ENCODE data around the gene DYNC1H1. TPM values are rescaled to one million over a fixed set of nuclear protein-coding genes. Genes with fewer than 3 reads are reported as not detected.

DYNC1H1 gene
- total and polyA plus RNA-seq, 2 experiments from 2014 or later = 179 to 635 TPM

DNA sequence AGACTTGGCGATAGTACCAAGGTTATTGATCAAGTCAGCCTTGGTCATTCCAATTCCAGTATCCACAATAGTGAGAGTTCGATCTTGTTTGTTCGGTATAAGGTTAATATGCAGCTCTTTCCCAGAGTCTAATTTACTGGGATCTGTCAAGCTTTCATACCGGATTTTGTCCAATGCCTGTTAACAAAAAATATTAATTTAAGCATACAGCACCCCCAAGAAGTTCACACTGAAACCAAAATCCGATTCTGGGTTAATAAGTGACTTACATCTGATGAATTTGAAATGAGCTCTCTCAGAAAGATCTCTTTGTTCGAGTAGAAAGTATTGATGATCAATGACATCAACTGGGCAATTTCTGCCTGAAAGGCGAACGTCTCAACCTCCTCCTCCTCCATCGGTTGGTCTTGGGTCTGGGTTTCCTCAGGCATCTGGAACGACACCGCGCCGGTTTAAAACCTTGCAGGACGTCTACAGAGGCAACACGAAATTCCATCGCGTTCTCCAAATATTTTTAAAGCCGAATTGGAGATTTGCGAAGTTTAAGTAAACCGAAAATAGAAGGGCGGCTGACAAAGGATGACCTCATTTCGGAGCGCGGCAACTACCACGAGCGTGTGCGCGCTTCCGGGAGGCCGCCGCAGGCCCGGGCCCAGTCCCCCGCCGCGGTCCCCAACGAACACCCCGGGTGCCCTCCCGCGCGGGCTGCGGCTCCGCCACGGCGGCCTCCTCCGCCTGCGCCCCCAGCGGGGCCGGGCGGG lies 121.8 kb downstream of the DYNC1H1 start (continued):
- TF ChIP-seq, protein P1, sequence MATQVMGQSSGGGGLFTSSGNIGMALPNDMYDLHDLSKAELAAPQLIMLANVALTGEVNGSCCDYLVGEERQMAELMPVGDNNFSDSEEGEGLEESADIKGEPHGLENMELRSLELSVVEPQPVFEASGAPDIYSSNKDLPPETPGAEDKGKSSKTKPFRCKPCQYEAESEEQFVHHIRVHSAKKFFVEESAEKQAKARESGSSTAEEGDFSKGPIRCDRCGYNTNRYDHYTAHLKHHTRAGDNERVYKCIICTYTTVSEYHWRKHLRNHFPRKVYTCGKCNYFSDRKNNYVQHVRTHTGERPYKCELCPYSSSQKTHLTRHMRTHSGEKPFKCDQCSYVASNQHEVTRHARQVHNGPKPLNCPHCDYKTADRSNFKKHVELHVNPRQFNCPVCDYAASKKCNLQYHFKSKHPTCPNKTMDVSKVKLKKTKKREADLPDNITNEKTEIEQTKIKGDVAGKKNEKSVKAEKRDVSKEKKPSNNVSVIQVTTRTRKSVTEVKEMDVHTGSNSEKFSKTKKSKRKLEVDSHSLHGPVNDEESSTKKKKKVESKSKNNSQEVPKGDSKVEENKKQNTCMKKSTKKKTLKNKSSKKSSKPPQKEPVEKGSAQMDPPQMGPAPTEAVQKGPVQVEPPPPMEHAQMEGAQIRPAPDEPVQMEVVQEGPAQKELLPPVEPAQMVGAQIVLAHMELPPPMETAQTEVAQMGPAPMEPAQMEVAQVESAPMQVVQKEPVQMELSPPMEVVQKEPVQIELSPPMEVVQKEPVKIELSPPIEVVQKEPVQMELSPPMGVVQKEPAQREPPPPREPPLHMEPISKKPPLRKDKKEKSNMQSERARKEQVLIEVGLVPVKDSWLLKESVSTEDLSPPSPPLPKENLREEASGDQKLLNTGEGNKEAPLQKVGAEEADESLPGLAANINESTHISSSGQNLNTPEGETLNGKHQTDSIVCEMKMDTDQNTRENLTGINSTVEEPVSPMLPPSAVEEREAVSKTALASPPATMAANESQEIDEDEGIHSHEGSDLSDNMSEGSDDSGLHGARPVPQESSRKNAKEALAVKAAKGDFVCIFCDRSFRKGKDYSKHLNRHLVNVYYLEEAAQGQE (IDR thresholded peaks at IDR 0.05; ENCODE audit: unreplicated experiment) = no peak
- no peak for TF ChIP-seq POLR2AphosphoS5 (IDR thresholded peaks at IDR 0.05; ENCODE audit: low read depth)

DNA sequence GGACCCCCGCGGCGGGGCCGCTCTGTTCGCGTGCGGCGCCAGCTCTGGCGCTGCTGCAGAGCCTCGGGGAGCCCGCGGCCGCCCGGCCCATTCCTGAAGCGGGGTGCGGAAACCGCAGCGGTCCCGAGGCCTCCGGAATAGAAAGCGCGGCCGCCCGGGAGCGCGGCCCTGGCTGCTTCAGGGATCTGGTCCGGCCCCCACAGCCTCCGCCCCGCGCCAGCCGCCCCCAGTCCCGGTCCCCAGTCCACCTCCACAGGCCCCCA lies 122.3 kb downstream of the DYNC1H1 start:
- Mint-ChIP-seq H3K4me3 (peak overlapping the region; percentile 78), H3K9me3 (peaks cover 4% of the 10 kb centered on the region; the same call in 2 of the 3 replicates), H3K36me3 (ENCODE audit: low read depth) (peaks cover 57% of the 10 kb centered on the region), H3K27ac (peak overlapping the region; percentile 86), H3K4me1 (peaks cover 49% of the 10 kb centered on the region), H3K27me3 (ENCODE audit: insufficient read depth, low read depth, poor library complexity) (peaks cover 21% of the 10 kb centered on the region)
- peaks cover 40% of the 10 kb centered on the region for H3K36me3 ChIP-seq (ENCODE audit: insufficient read depth)
- H3K4me3 ChIP-seq = peak overlapping the region; percentile 83
- DNase-seq (ENCODE audit: low spot score) (no peak), ATAC-seq (peak; percentile 7)
- H3K27me3 ChIP-seq (ENCODE audit: insufficient read depth) = no peaks in the 10 kb centered on the region
- peaks cover 46% of the 10 kb centered on the region for H3K4me1 ChIP-seq (ENCODE audit: insufficient read depth)
- H2AFZ ChIP-seq = no peak overlapping the region
- no peak overlapping the region for H3K27ac ChIP-seq (ENCODE audit: low read depth)
- H3F3A ChIP-seq (replicated peaks; ENCODE audit: low read depth) = peaks cover 57% of the 10 kb centered on the region
- no peaks in the 10 kb centered on the region for H3K9me2 ChIP-seq (ENCODE audit: insufficient read depth)
- H3K4me2 ChIP-seq = peak overlapping the region; percentile 84
- peaks cover 44% of the 10 kb centered on the region for H4K20me1 ChIP-seq (replicated peaks; ENCODE audit: insufficient read depth)
- TF ChIP-seq POLR2AphosphoS5 (IDR thresholded peaks at IDR 0.05; ENCODE audit: low read depth) (no peak), ZNF331 (CRISPR knock-in tag; IDR thresholded peaks at IDR 0.05; ENCODE audit: low read depth) (no peak), EZH2phosphoT487 (IDR thresholded peaks at IDR 0.05; ENCODE audit: unreplicated experiment) (no peak), JUNB (IDR thresholded peaks at IDR 0.05; ENCODE audit: unreplicated experiment) (no peak), EZH2 (IDR thresholded peaks at IDR 0.05; ENCODE audit: low read depth, unreplicated experiment) (no peak), NANOG (IDR thresholded peaks at IDR 0.05; ENCODE audit: borderline replicate concordance) (no peak), ZNF114 (CRISPR knock-in tag; IDR thresholded peaks at IDR 0.05) (no peak)
- TF ChIP-seq, protein P2, sequence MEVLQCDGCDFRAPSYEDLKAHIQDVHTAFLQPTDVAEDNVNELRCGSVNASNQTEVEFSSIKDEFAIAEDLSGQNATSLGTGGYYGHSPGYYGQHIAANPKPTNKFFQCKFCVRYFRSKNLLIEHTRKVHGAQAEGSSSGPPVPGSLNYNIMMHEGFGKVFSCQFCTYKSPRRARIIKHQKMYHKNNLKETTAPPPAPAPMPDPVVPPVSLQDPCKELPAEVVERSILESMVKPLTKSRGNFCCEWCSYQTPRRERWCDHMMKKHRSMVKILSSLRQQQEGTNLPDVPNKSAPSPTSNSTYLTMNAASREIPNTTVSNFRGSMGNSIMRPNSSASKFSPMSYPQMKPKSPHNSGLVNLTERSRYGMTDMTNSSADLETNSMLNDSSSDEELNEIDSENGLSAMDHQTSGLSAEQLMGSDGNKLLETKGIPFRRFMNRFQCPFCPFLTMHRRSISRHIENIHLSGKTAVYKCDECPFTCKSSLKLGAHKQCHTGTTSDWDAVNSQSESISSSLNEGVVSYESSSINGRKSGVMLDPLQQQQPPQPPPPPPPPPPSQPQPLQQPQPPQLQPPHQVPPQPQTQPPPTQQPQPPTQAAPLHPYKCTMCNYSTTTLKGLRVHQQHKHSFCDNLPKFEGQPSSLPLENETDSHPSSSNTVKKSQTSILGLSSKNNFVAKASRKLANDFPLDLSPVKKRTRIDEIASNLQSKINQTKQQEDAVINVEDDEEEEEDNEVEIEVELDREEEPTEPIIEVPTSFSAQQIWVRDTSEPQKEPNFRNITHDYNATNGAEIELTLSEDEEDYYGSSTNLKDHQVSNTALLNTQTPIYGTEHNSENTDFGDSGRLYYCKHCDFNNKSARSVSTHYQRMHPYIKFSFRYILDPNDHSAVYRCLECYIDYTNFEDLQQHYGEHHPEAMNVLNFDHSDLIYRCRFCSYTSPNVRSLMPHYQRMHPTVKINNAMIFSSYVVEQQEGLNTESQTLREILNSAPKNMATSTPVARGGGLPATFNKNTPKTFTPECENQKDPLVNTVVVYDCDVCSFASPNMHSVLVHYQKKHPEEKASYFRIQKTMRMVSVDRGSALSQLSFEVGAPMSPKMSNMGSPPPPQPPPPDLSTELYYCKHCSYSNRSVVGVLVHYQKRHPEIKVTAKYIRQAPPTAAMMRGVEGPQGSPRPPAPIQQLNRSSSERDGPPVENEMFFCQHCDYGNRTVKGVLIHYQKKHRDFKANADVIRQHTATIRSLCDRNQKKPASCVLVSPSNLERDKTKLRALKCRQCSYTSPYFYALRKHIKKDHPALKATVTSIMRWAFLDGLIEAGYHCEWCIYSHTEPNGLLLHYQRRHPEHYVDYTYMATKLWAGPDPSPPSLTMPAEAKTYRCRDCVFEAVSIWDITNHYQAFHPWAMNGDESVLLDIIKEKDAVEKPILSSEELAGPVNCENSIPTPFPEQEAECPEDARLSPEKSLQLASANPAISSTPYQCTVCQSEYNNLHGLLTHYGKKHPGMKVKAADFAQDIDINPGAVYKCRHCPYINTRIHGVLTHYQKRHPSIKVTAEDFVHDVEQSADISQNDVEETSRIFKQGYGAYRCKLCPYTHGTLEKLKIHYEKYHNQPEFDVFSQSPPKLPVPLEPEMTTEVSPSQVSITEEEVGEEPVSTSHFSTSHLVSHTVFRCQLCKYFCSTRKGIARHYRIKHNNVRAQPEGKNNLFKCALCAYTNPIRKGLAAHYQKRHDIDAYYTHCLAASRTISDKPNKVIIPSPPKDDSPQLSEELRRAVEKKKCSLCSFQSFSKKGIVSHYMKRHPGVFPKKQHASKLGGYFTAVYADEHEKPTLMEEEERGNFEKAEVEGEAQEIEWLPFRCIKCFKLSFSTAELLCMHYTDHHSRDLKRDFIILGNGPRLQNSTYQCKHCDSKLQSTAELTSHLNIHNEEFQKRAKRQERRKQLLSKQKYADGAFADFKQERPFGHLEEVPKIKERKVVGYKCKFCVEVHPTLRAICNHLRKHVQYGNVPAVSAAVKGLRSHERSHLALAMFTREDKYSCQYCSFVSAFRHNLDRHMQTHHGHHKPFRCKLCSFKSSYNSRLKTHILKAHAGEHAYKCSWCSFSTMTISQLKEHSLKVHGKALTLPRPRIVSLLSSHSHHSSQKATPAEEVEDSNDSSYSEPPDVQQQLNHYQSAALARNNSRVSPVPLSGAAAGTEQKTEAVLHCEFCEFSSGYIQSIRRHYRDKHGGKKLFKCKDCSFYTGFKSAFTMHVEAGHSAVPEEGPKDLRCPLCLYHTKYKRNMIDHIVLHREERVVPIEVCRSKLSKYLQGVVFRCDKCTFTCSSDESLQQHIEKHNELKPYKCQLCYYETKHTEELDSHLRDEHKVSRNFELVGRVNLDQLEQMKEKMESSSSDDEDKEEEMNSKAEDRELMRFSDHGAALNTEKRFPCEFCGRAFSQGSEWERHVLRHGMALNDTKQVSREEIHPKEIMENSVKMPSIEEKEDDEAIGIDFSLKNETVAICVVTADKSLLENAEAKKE (CRISPR knock-in tag; IDR thresholded peaks at IDR 0.05) = no peak
- TF ChIP-seq, protein P3, sequence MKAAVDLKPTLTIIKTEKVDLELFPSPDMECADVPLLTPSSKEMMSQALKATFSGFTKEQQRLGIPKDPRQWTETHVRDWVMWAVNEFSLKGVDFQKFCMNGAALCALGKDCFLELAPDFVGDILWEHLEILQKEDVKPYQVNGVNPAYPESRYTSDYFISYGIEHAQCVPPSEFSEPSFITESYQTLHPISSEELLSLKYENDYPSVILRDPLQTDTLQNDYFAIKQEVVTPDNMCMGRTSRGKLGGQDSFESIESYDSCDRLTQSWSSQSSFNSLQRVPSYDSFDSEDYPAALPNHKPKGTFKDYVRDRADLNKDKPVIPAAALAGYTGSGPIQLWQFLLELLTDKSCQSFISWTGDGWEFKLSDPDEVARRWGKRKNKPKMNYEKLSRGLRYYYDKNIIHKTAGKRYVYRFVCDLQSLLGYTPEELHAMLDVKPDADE (IDR thresholded peaks at IDR 0.05) = no peak
- peaks cover 48% of the 10 kb centered on the region for H3K79me2 ChIP-seq (replicated peaks; ENCODE audit: insufficient read depth)
